Measurements from ENCODE around the gene PIP4K2B.
A peak's percentile ranks its signal among the peaks of the same experiment; 100 is the strongest.
"Not testable (repeated sequence)": the region's sequence is repeated elsewhere in the genome, so short reads cannot be mapped to it uniquely, and the experiment has no call there.

The PIP4K2B gene

GRCh38 chr17:38731526-38732294 is 67.6 kb downstream of the PIP4K2B start:
- H3K4me1 ChIP-seq (ENCODE audit: control insufficient read depth, insufficient read depth, low read length), result no peaks in the 10 kb centered on the region
- no peaks in the 10 kb centered on the region for H3K9me3 ChIP-seq (ENCODE audit: control insufficient read depth, insufficient read depth, low read length)
- H3K36me3 ChIP-seq (ENCODE audit: control insufficient read depth, insufficient read depth, low read length), result peaks cover 17% of the 10 kb centered on the region
- peaks cover 19% of the 10 kb centered on the region for H3K27me3 ChIP-seq (ENCODE audit: control insufficient read depth, insufficient read depth, low read length)
- H3K4me3 ChIP-seq (ENCODE audit: low read depth, low read length), result peak overlapping the region; percentile 88
- peak overlapping the region; percentile 18 for H3K9ac ChIP-seq (ENCODE audit: low read depth, low read length)

GRCh38 chr17:38730526-38731379 is 68.6 kb downstream of the PIP4K2B start:
- Histone ChIP-seq H3K4me3 (ENCODE audit: low read depth, low read length) (peak overlapping the region; percentile 88), H3K9me3 (ENCODE audit: control insufficient read depth, insufficient read depth, low read length) (no peaks in the 10 kb centered on the region), H3K27me3 (ENCODE audit: control insufficient read depth, insufficient read depth, low read length) (peaks cover 19% of the 10 kb centered on the region), H3K9ac (ENCODE audit: low read depth, low read length) (peak overlapping the region; percentile 89), H3K4me1 (ENCODE audit: control insufficient read depth, insufficient read depth, low read length) (no peaks in the 10 kb centered on the region), H3K36me3 (ENCODE audit: control insufficient read depth, insufficient read depth, low read length) (peaks cover 13% of the 10 kb centered on the region)

GRCh38 chr17:38729886-38730525 is 69.3 kb downstream of the PIP4K2B start, which contains the start of gene CISD3:
CISD3 (plus strand) TSS chr17:38730341; CDS start chr17:38730359, 18 bp downstream.
- Histone ChIP-seq H3K9me3 (ENCODE audit: control insufficient read depth, insufficient read depth, low read length) (no peaks in the 10 kb centered on the region), H3K36me3 (ENCODE audit: control insufficient read depth, insufficient read depth, low read length) (peaks cover 5% of the 10 kb centered on the region), H3K4me3 (ENCODE audit: low read depth, low read length) (peak within 1 kb of the TSS; percentile 88), H3K27me3 (ENCODE audit: control insufficient read depth, insufficient read depth, low read length) (peaks cover 19% of the 10 kb centered on the region), H3K9ac (ENCODE audit: low read depth, low read length) (peak within 1 kb of the TSS; percentile 89), H3K4me1 (ENCODE audit: control insufficient read depth, insufficient read depth, low read length) (no peaks in the 10 kb centered on the region)

- peak overlapping the region; percentile 54 for H3K4me3 ChIP-seq (ENCODE audit: low read depth, low read length)
- H3K36me3 ChIP-seq (ENCODE audit: control insufficient read depth, insufficient read depth, low read length), result peaks cover 5% of the 10 kb centered on the region
- peak overlapping the region; percentile 54 for H3K9ac ChIP-seq (ENCODE audit: low read depth, low read length)
- H3K9me3 ChIP-seq (ENCODE audit: control insufficient read depth, insufficient read depth, low read length), result no peaks in the 10 kb centered on the region
- peaks cover 19% of the 10 kb centered on the region for H3K27me3 ChIP-seq (ENCODE audit: control insufficient read depth, insufficient read depth, low read length)
- H3K4me1 ChIP-seq (ENCODE audit: control insufficient read depth, insufficient read depth, low read length), result no peaks in the 10 kb centered on the region
Observed at GRCh38 chr17:38729368-38729885, 69.9 kb downstream of the PIP4K2B start.

- peaks cover 5% of the 10 kb centered on the region for H3K36me3 ChIP-seq (ENCODE audit: control insufficient read depth, insufficient read depth, low read length)
- H3K9me3 ChIP-seq (ENCODE audit: control insufficient read depth, insufficient read depth, low read length), result no peaks in the 10 kb centered on the region
- no peaks in the 10 kb centered on the region for H3K4me1 ChIP-seq (ENCODE audit: control insufficient read depth, insufficient read depth, low read length)
- H3K9ac ChIP-seq (ENCODE audit: low read depth, low read length), result no peak overlapping the region
- H3K4me3 ChIP-seq (ENCODE audit: low read depth, low read length), result no peak overlapping the region
- H3K27me3 ChIP-seq (ENCODE audit: control insufficient read depth, insufficient read depth, low read length), result peaks cover 19% of the 10 kb centered on the region
Observed at GRCh38 chr17:38728290-38728831, 71.0 kb downstream of the PIP4K2B start.

GRCh38 chr17:38727736-38728135 is 71.6 kb downstream of the PIP4K2B start:
- H3K36me3 ChIP-seq (ENCODE audit: control insufficient read depth, insufficient read depth, low read length), result no peaks in the 10 kb centered on the region
- peaks cover 19% of the 10 kb centered on the region for H3K27me3 ChIP-seq (ENCODE audit: control insufficient read depth, insufficient read depth, low read length)
- H3K9me3 ChIP-seq (ENCODE audit: control insufficient read depth, insufficient read depth, low read length), result no peaks in the 10 kb centered on the region
- no peak overlapping the region for H3K9ac ChIP-seq (ENCODE audit: low read depth, low read length)
- no peak overlapping the region for H3K4me3 ChIP-seq (ENCODE audit: low read depth, low read length)
- H3K4me1 ChIP-seq (ENCODE audit: control insufficient read depth, insufficient read depth, low read length), result no peaks in the 10 kb centered on the region

GRCh38 chr17:38726145-38726544 is 73.2 kb downstream of the PIP4K2B start:
- H3K4me1 ChIP-seq (ENCODE audit: control insufficient read depth, insufficient read depth, low read length); H3K36me3 ChIP-seq (ENCODE audit: control insufficient read depth, insufficient read depth, low read length); H3K9me3 ChIP-seq (ENCODE audit: control insufficient read depth, insufficient read depth, low read length); H3K9ac ChIP-seq (ENCODE audit: low read depth, low read length); H3K4me3 ChIP-seq (ENCODE audit: low read depth, low read length): not testable (repeated sequence)
- peaks cover 27% of the 10 kb centered on the region for H3K27me3 ChIP-seq (ENCODE audit: control insufficient read depth, insufficient read depth, low read length)

GRCh38 chr17:38725066-38725465 is 74.3 kb downstream of the PIP4K2B start:
- Histone ChIP-seq H3K9ac (ENCODE audit: low read depth, low read length) (no peak overlapping the region), H3K4me3 (ENCODE audit: low read depth, low read length) (no peak overlapping the region), H3K36me3 (ENCODE audit: control insufficient read depth, insufficient read depth, low read length) (no peaks in the 10 kb centered on the region), H3K27me3 (ENCODE audit: control insufficient read depth, insufficient read depth, low read length) (peaks cover 36% of the 10 kb centered on the region), H3K9me3 (ENCODE audit: control insufficient read depth, insufficient read depth, low read length) (no peaks in the 10 kb centered on the region), H3K4me1 (ENCODE audit: control insufficient read depth, insufficient read depth, low read length) (no peaks in the 10 kb centered on the region)

- peaks cover 35% of the 10 kb centered on the region for H3K27me3 ChIP-seq (ENCODE audit: control insufficient read depth, insufficient read depth, low read length)
- no peaks in the 10 kb centered on the region for H3K4me1 ChIP-seq (ENCODE audit: control insufficient read depth, insufficient read depth, low read length)
- H3K4me3 ChIP-seq (ENCODE audit: low read depth, low read length), result no peak overlapping the region
- H3K36me3 ChIP-seq (ENCODE audit: control insufficient read depth, insufficient read depth, low read length), result no peaks in the 10 kb centered on the region
- H3K9me3 ChIP-seq (ENCODE audit: control insufficient read depth, insufficient read depth, low read length), result no peaks in the 10 kb centered on the region
- H3K9ac ChIP-seq (ENCODE audit: low read depth, low read length), result no peak overlapping the region
Observed at GRCh38 chr17:38724337-38724988, 74.9 kb downstream of the PIP4K2B start.

GRCh38 chr17:38721802-38722201 is 77.6 kb downstream of the PIP4K2B start:
- H3K36me3 ChIP-seq (ENCODE audit: control insufficient read depth, insufficient read depth, low read length), result no peaks in the 10 kb centered on the region
- H3K4me1 ChIP-seq (ENCODE audit: control insufficient read depth, insufficient read depth, low read length), result peaks cover 6% of the 10 kb centered on the region
- peaks cover 23% of the 10 kb centered on the region for H3K27me3 ChIP-seq (ENCODE audit: control insufficient read depth, insufficient read depth, low read length)
- no peak overlapping the region for H3K9ac ChIP-seq (ENCODE audit: low read depth, low read length)
- no peaks in the 10 kb centered on the region for H3K9me3 ChIP-seq (ENCODE audit: control insufficient read depth, insufficient read depth, low read length)
- no peak overlapping the region for H3K4me3 ChIP-seq (ENCODE audit: low read depth, low read length)

- peak overlapping the region; percentile 53 for H3K4me3 ChIP-seq (ENCODE audit: low read depth, low read length)
- H3K27me3 ChIP-seq (ENCODE audit: control insufficient read depth, insufficient read depth, low read length), result peaks cover 25% of the 10 kb centered on the region
- H3K9ac ChIP-seq (ENCODE audit: low read depth, low read length), result no peak overlapping the region
- H3K4me1 ChIP-seq (ENCODE audit: control insufficient read depth, insufficient read depth, low read length), result peaks cover 8% of the 10 kb centered on the region
- no peaks in the 10 kb centered on the region for H3K9me3 ChIP-seq (ENCODE audit: control insufficient read depth, insufficient read depth, low read length)
- H3K36me3 ChIP-seq (ENCODE audit: control insufficient read depth, insufficient read depth, low read length), result no peaks in the 10 kb centered on the region
Observed at GRCh38 chr17:38720941-38721340, 78.4 kb downstream of the PIP4K2B start.

Data from iPS-15b (cell line).